Measurements from ENCODE around the gene SMIM35. TPM values are rescaled to one million over a fixed set of nuclear protein-coding genes. Genes with fewer than 3 reads are reported as not detected.

The SMIM35 gene
- total RNA-seq, 3 donors from 2014 or later, result not detected

GRCh38 chr11:117960406-117960805 is 126.4 kb downstream of the SMIM35 start:
- intact Hi-C loops (cut with DNase I; ENCODE audit: low total_unique reads), result no loop called here
- Histone ChIP-seq H3K4me3 (no peak overlapping the region), H3K27ac (no peak overlapping the region), H3K9me3 (no peaks in the 10 kb centered on the region), H3K27me3 (no peaks in the 10 kb centered on the region), H3K4me1 (no peaks in the 10 kb centered on the region), H3K36me3 (no peaks in the 10 kb centered on the region)
- DNase-seq (ENCODE audit: low spot score in 2 of 2), result no peak
- TF ChIP-seq CTCF (IDR thresholded peaks at IDR 0.05), result no peak
- TF ChIP-seq POLR2A (IDR thresholded peaks at IDR 0.05), result no peak
- no peak for TF ChIP-seq POLR2AphosphoS5 (IDR thresholded peaks at IDR 0.05)

- H3K4me3 ChIP-seq, result no peak overlapping the region
- no peak for DNase-seq (ENCODE audit: low spot score in 2 of 2)
These were observed 127.2 kb downstream of the SMIM35 start for GRCh38 chr11:117959438-117960149.

GRCh38 chr11:117958949-117959348 is 127.8 kb downstream of the SMIM35 start:
- H3K4me3 ChIP-seq, result no peak overlapping the region
- H3K36me3 ChIP-seq, result no peaks in the 10 kb centered on the region
- H3K9me3 ChIP-seq, result no peaks in the 10 kb centered on the region
- intact Hi-C loops (cut with DNase I; ENCODE audit: low total_unique reads), result no loop called here
- DNase-seq (ENCODE audit: low spot score in 2 of 2), result no peak
- no peaks in the 10 kb centered on the region for H3K27me3 ChIP-seq
- no peaks in the 10 kb centered on the region for H3K4me1 ChIP-seq
- no peak overlapping the region for H3K27ac ChIP-seq
- no peak for TF ChIP-seq POLR2AphosphoS5 (IDR thresholded peaks at IDR 0.05)
- no peak for TF ChIP-seq CTCF (IDR thresholded peaks at IDR 0.05)
- no peak for TF ChIP-seq POLR2A (IDR thresholded peaks at IDR 0.05)

More at GRCh38 chr11:117959438-117960149, 127.2 kb downstream of the SMIM35 start:
- Histone ChIP-seq H3K4me1 (no peaks in the 10 kb centered on the region), H3K27me3 (no peaks in the 10 kb centered on the region), H3K36me3 (no peaks in the 10 kb centered on the region), H3K9me3 (no peaks in the 10 kb centered on the region), H3K27ac (no peak overlapping the region)
- intact Hi-C loops (cut with DNase I; ENCODE audit: low total_unique reads), result no loop called here
- TF ChIP-seq CTCF (IDR thresholded peaks at IDR 0.05), result no peak
- no peak for TF ChIP-seq POLR2A (IDR thresholded peaks at IDR 0.05)
- TF ChIP-seq POLR2AphosphoS5 (IDR thresholded peaks at IDR 0.05), result no peak

Other genes with a start within 250 kb of the SMIM35 start
- gene FXYD6, start 210.3 kb downstream of the SMIM35 start, total RNA-seq, result 10 to 100 TPM; 16.0 to 25.0 (median 20.3) TPM
- 10 to 100 TPM in 2 of 3 donors, under 1 TPM in 1; 0.32 to 34.0 (median 12.5) TPM for gene TMPRSS13, start 157.6 kb downstream of the SMIM35 start, total RNA-seq
- 10 to 100 TPM in 2 of 3 donors, 1 to 10 TPM in 1; 9.8 to 47.5 (median 13.3) TPM for gene IL10RA, start 100.6 kb downstream of the SMIM35 start, total RNA-seq
- under 1 TPM in 1 of 3 donors, not detected in 2; 0.98 TPM for gene TMPRSS4, start 9.9 kb downstream of the SMIM35 start, total RNA-seq
- 1 to 10 TPM; 3.3 to 7.9 (median 3.7) TPM for gene SCN4B, start 65.9 kb upstream of the SMIM35 start, total RNA-seq
- under 1 TPM; under 0.01 to 0.88 (median 0.16) TPM for gene SCN2B, start 89.7 kb upstream of the SMIM35 start, total RNA-seq
- 10 to 100 TPM in 2 of 3 donors, 1 to 10 TPM in 1; 2.3 to 16.0 (median 15.7) TPM for gene JAML, start 138.0 kb upstream of the SMIM35 start, total RNA-seq
- gene MPZL3, start 165.4 kb upstream of the SMIM35 start, total RNA-seq, result 10 to 100 TPM in 2 of 3 donors, under 1 TPM in 1; 0.64 to 23.0 (median 13.1) TPM
- gene MPZL2, start 177.3 kb upstream of the SMIM35 start, total RNA-seq, result 10 to 100 TPM in 2 of 3 donors, 1 to 10 TPM in 1; 4.6 to 73.1 (median 70.7) TPM
- 1 to 10 TPM in 2 of 3 donors, under 1 TPM in 1; 0.66 to 6.0 (median 2.1) TPM for gene CD3E, start 217.8 kb upstream of the SMIM35 start, total RNA-seq

All from breast epithelium (tissue), 4 donors.